Coronary artery (tissue), 2 donors: ENCODE measurements around the gene BAIAP2L2.

Source experiments
- DNase-seq: peaks from one replicate; pipeline ENCODE4 v3.0.0-alpha.2; 2017; ENCODE audit warnings: low spot score
- H3K27ac ChIP-seq, 2 donors: fragments of 200-600 bp; sonication (generic); one replicate each; pipeline ENCODE4 v1.5.1; 2016 to 2019
- H3K4me3 ChIP-seq: fragments of 200-600 bp; sonication (generic); 2 replicates; pipeline ENCODE4 v1.5.1; 2016; ENCODE audit warnings: mild to moderate bottlenecking, moderate library complexity
- TF ChIP-seq, protein P1 (sequence below): fragments of 200-600 bp; sonication (generic); IDR thresholded peaks from one replicate; pipeline ENCODE4 v1.5.1; 2019; ENCODE audit warnings: antibody characterized with exemption

Gene BAIAP2L2

DNA sequence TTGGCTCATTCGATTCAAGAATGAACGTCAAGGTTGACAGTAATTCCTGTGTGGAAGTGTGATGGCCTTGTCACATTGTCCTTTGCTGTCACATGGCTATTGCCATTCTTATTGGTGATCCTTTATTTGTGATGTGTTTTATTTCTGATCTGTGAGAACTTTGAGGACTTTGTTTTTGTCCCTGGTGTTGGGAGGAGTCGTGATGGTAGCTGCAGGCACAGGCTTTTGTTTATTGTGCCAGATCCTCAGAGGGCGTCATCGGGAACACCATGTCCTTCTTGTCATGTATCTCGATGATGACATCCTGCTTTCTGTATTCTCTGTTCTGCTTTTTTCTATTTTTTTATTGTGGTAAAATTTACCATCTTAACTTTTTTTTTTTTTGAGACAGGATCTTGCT lies 47.7 kb downstream of the BAIAP2L2 start:
- TF ChIP-seq, protein P1, sequence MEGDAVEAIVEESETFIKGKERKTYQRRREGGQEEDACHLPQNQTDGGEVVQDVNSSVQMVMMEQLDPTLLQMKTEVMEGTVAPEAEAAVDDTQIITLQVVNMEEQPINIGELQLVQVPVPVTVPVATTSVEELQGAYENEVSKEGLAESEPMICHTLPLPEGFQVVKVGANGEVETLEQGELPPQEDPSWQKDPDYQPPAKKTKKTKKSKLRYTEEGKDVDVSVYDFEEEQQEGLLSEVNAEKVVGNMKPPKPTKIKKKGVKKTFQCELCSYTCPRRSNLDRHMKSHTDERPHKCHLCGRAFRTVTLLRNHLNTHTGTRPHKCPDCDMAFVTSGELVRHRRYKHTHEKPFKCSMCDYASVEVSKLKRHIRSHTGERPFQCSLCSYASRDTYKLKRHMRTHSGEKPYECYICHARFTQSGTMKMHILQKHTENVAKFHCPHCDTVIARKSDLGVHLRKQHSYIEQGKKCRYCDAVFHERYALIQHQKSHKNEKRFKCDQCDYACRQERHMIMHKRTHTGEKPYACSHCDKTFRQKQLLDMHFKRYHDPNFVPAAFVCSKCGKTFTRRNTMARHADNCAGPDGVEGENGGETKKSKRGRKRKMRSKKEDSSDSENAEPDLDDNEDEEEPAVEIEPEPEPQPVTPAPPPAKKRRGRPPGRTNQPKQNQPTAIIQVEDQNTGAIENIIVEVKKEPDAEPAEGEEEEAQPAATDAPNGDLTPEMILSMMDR, result no peak
- Histone ChIP-seq H3K4me3 (no peak overlapping the region), H3K27ac (peak overlapping the region in 1 of 2 donors; percentile 76)
- no peak for DNase-seq

DNA sequence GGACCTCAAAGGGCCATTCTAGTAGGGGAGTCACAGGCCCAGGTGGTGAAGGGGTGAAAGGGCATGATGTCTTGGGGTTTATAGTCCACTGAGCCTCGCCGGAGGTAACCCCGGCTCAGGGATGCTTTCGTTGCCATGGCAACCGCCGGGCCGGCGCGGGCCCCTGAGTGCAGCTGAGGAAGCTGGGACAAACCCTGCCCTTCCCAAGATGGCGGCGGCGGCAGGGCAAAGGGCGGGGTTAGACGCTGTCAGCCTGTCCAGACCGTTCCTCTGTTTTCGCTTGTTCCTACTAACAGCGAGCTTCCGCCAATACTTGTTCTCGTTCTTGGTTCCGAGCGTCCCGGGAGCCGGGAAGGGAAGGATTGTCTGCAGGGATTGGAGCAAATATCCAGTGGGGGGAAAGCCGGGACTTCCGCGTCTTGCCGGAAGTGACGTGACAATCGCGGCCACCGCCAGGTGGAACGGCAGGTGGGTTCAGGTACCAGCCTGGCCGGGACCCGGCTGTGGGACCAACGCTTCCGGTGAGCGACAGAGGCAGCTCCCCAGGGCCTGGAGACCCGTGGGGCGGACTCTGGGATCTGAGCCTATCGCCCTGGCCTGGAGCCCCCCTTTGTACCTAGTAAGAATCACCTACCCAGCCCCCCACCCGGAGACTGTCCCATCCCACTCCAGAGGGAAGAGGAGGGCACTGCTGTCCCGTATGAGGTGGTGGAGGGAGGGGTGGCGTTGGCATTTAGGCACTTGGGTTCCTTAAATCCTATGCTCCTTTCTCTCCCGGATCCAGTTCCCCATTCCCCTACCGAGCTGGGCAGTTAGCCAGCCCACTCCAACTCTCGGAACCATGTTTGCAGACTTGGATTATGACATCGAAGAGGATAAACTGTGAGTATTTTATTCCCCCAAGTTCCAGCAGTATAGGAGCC lies 53.3 kb downstream of the BAIAP2L2 start, which contains the start of gene PICK1:
TSS of gene PICK1 (plus strand) at position 436 of the 923 bp plus-strand sequence. CDS start at position 842, 406 bp downstream.
- H3K4me3 ChIP-seq, result peak within 1 kb of the TSS; percentile 79
- H3K27ac ChIP-seq, result peak within 1 kb of the TSS; percentile 90 to 94
- DNase-seq, result peak; percentile 95
- TF ChIP-seq, protein P1, result no peak

DNA sequence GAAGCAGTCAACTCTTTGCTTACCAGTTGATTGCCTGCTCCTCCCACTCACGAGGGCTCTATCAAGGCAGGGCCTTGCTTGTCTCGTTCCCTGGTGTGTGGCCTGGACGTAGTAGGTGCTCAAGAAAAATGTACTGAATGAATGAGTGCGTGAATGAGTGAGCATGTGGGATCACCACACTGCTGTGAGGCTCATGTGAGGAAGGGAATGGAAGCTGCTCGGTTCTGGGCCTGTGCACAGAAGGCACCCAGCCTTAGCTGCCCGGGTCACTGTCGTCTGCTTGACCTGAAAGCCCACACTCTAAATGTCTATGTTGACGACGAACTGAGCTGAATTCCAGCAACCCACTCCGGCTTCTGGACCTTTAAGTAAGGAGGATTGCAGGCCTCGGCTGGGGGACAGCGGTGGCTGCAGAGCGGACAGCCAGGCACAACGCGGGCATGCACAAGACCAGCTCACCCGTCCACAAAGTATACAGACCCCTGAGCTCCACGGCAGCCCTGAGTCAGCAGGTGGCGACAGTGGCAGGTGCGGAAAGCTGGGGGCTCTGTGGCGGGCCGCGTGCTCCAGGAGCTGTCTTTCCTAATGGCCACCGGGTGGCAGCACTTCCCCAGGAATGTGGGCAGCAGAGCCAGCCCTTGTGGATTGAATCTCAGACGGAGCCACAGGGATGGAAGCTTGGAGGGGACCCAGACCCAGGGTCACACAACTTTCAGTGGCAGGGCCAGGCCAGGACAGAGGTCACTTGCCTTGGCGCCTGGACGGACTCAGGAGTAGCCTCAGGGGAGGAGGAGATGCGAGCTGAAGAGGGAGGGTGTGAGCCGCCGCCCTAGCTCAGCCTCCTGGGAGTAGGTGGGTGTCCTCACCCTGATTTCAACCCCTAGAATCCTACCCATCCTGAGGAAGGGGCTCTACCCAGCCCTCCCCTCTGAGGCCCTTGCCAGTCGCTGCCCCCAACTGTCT lies 58.3 kb downstream of the BAIAP2L2 start:
- H3K27ac ChIP-seq, result peak overlapping the region in 1 of 2 donors; percentile 29
- no peak for DNase-seq
- H3K4me3 ChIP-seq, result no peak overlapping the region
- TF ChIP-seq, protein P1, result peak; percentile 72

DNA sequence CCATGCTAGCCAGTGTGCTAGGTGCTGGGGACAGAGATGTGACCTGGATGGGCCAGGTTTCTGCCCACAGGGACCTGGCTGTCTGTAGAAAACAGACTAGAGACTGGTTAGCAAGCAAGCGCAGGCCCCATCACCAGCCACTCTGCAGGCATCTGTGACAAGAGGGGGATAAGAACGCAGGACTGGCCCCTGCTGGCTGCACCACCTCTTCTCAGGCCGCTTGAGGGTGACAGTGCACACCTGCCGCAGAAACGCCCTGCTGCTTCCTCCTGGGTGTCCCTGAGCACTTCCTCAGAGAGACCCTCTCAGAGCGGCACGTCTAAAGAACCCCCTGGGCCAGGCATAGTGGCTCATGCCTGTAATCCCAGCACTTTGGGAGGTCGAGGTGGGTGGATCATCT lies 59.2 kb downstream of the BAIAP2L2 start:
- DNase-seq, result no peak
- TF ChIP-seq, protein P1, result no peak
- Histone ChIP-seq H3K4me3 (no peak overlapping the region), H3K27ac (no peak overlapping the region)

DNA sequence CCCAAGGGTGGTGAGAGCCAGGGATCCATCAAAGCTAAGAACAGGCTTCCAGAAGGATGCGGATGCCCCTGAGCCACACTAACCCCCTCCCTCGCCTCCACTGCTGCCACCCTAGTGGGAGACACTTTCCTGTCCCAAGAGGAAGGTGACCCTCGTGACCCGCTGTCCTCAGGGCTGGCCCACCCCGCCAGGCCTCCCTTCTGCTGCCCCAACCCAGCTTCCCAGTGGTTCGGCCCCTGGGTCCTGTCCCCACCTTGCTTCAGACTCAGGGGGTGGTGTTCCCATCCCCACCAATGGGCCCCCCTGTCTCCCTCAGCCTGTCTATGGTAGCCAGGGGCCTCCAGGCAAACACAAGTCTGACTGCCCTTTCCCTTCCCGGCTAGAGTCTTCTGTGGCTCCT lies 59.8 kb downstream of the BAIAP2L2 start:
- TF ChIP-seq, protein P1, result no peak
- DNase-seq, result no peak
- Histone ChIP-seq H3K4me3 (no peak overlapping the region), H3K27ac (peak overlapping the region in 1 of 2 donors; percentile 68)

DNA sequence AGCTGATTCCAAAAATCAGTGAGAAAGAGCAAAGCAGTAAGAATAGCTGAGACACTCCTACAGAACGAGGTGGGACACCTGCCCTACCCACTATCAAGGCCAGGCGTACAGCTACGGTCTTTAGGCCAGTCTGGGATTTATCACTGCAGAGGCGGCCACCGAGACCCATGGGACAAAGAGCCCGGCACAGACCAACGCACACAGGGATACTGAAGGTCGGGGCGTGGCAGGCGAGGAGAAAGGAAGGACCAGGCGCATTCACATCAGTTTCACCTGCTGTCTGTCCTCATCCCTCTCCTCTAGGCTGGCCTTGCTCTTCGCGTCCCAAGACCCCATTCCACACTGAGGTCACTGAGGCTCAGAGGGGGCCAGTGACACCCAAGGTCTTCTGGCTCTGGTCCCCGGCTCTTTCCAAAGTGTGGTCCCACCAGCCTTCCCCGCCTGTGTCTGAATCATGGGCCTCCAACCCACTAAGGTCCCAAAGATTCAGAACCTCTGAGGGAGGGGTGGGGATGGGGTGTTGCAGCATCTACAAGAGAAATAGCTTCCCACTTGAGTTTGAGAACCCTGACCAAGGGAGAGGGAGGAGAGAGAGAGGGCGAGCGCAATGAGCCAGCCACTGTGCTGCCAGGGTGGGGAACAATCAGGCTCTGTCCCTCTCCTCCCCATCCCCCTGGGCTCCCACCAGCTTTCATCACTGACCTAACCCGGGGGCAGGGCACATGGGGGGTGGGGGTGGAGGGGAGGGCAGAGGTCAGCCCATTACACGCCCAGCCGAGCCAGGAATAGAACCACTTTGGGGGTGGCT lies 60.5 kb downstream of the BAIAP2L2 start:
- TF ChIP-seq, protein P1, result no peak
- Histone ChIP-seq H3K4me3 (no peak overlapping the region), H3K27ac (peak overlapping the region in 1 of 2 donors; percentile 62)

More for the DNA sequence above, 60.5 kb downstream of the BAIAP2L2 start:
- DNase-seq, result no peak
